AG09319 (cell line): ENCODE data around the gene HDAC6.

Source experiments
- DNase-seq: peaks from one replicate; pipeline ENCODE4 v3.0.0-alpha.2; 2010; ENCODE audit warnings: low read depth; ENCODE audit errors: extremely low read depth
- CTCF ChIP-seq: IDR thresholded peaks from 2 replicates; pipeline ENCODE4 v1.5.1; 2011; ENCODE audit warnings: low read depth, mild to moderate bottlenecking, inconsistent platforms, low read length, moderate library complexity

HDAC6 gene

DNA sequence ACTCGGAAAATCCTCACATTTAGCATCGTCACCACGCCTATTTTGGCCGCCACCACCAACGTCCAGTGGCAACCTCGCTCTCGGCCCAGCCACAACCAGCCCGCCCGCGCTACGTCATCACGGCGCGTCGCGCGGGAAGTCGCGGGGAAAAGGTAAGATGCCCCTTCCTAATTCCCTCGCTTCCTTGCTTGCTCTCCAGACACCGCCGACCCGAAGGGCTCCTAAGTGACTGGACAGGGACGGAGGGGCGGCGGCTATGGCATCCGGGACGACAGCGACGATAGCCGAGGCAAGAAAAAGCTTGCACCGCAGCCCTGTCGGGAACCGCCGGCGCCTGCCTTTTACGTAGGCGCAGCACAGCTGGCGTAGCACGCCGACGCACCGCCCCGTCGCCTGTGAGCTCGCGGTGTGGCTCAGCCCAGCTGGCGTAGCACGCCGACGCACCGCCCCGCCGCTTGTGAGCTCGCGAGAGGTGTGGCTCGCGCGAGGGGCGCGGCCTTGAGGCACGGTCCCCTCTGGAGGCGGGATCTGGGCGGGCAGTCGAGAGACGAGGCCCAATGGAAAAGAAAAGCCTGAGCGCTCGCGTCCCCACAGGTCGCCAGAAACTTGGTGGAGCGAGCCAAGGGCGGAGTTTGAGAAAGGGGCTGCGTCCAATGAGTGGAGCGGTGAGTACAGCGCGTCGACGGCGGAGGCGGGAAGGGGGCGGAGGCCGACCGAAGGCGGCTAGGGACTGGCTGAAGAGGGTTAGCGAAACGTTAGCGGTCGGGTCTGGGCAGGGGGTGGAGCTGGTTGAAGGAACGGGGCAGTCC lies at the start of gene HDAC6:
HDAC6 (plus strand) TSS at position 788 of the 809 bp plus-strand sequence. CDS start 626 bp downstream, outside the sequence.
- TF ChIP-seq CTCF = no peak

DNA sequence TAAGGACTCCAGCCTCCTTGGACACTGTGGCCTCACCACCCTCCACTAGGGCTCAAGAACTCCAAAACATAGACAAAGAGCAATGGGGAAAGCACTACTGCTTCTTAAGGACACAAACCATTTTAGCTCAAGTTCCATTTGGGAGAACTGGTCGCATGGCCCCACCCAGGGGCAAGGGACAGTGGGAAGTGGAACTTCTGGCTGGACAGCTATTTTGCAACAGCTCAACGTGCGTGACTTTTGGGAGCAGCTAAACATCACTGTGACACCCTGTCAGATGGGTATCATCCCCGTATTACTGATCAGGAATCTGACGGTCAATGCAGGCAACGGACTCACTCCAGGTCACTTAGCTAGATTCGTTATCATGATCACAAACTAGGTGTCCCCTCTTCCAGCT lies 49.4 kb upstream of the HDAC6 start:
- no peak for TF ChIP-seq CTCF
- no peak for DNase-seq

More for the DNA sequence above, at the start of gene HDAC6:
- DNase-seq = peak; percentile 95

GRCh38 chrX:48753708-48754228 lies 48.1 kb upstream of the HDAC6 start:
- no peak for TF ChIP-seq CTCF
- no peak for DNase-seq

DNA sequence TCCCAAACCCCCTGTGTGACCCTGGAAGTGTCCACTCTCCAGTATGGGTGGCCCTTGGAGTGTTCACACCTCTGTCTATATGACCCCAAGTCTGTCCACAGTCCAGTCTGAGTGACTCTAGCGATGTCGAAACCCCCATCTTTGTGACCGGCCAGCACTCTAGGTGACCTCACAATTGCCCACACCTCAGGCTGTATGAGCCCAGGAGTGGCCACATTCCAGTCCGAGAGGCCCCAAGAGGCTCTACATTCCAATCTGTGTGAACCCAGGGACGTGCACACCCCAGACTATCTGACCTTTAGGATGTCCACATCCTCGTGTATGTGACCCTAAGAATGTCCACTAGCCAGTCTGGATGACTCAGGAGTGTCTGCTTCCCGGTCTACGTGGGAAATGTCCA lies 47.6 kb upstream of the HDAC6 start:
- no peak for TF ChIP-seq CTCF
- DNase-seq = no peak

DNA sequence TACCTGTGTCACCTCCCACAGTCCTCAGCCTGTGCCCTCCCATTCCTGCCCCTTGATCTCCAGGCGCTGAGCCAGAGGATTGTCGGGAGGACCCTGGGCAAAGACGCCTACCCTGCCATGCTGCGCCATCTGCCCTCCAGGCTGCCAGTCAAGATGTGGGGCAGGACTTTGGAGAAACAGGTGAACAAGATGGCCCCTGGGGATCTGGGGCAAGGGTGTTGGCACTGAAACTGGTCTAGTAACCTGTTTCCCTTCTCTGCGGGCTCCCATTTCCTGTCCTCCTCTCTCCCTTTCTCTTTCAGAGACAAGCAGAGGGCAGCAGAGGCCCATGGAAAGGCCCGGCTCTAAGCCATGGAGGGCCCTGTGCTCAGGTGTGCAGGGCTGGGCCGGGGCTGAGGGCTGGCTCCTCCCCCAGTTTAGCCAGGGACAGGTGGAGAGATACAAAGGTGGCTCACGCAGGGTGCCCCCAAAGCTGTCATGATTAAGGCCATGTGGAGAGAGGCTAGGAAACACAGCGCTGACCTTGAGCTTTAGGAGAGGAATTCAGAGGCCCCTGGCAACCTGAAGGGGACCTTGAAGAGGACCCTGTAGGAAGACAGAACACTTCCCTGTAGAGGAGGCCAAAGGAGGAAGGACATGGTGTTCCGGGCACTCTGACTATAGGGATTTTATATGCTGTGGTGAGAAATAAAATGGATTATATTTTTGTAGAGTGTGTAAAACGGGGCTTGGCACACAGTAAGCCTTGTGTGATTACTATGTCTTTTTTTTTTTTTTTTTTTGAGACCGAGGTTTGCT lies 40.0 kb upstream of the HDAC6 start, which contains the start of gene GLOD5:
GLOD5 (plus strand) TSS at position 74 of the 798 bp plus-strand sequence; CDS start at position 118, 44 bp downstream.
- TF ChIP-seq CTCF = no peak; the same call in none of the 2 replicates
- DNase-seq = no peak

- no peak for TF ChIP-seq CTCF
Measured at GRCh38 chrX:48769230-48769629, 32.6 kb upstream of the HDAC6 start.

More at GRCh38 chrX:48769230-48769629, 32.6 kb upstream of the HDAC6 start:
- DNase-seq = no peak
